DMS53 treated with DMSO at 0.1 percent for 48 hours (cell line): ENCODE measurements around the gene PHLDA2.

Source experiments
- DNase-seq: peaks from one replicate; lab custom pipeline; 2025; ENCODE audit not compliant: unreplicated experiment; lab: John Stamatoyannopoulos, UW

Gene PHLDA2, protein sequence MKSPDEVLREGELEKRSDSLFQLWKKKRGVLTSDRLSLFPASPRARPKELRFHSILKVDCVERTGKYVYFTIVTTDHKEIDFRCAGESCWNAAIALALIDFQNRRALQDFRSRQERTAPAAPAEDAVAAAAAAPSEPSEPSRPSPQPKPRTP

DNA sequence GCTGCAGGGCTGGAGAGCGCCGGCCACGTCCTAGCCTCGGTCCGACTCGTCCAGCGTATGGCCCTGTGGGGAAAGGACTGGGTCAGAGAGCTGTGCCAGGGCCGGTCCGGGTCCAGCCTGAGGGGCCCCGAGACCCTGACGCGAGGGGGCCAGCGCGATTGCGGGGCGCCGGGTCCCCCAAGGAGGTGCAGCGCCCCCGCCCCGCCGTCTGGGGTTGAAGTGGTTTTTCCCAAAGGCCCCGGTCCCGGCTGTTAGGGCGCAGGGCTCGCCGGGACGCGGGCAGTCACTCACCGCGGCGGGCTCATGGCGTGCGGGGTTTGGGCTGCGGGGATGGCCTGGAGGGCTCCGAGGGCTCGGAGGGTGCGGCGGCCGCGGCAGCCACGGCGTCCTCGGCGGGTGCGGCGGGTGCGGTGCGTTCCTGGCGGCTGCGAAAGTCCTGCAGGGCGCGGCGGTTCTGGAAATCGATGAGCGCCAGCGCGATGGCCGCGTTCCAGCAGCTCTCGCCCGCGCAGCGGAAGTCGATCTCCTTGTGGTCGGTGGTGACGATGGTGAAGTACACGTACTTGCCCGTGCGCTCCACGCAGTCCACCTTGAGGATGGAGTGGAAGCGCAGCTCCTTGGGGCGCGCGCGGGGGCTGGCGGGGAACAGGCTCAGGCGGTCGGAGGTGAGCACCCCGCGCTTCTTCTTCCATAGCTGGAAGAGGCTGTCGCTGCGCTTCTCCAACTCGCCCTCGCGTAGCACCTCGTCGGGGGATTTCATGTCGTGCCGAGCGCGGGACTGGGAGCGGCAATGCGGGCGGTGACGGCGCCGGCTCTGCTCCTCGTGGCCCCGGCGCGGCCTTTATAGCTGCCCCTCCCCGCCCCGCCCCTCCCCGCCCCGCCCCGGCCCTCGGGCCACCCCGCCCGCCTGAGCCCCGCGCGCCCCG lies at the start of gene PHLDA2:
Gene PHLDA2, minus strand, starts transcription at position 816 of the 926 bp plus-strand sequence. Its CDS starts 56 bp downstream, at position 760.
- peak; percentile 60 for DNase-seq

DNA sequence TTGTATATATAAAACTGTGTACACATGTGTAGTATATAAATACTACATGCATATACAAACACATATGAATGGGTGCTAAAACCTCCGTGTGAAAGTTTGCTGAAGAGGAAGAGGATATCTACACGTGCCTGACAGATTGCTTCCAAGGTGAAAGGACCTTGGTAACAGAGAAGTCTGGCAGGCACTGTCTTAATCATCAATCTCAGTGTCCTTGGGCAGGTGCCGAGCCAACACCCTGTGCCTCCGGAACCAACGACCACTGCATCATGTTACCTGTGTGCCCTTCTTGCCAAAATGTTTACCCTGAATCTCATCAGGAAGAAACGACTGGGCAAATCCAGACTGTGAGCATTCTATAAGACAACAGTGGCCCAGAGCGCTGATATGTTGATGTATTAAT lies 47.9 kb upstream of the PHLDA2 start:
- DNase-seq = no peak

DNA sequence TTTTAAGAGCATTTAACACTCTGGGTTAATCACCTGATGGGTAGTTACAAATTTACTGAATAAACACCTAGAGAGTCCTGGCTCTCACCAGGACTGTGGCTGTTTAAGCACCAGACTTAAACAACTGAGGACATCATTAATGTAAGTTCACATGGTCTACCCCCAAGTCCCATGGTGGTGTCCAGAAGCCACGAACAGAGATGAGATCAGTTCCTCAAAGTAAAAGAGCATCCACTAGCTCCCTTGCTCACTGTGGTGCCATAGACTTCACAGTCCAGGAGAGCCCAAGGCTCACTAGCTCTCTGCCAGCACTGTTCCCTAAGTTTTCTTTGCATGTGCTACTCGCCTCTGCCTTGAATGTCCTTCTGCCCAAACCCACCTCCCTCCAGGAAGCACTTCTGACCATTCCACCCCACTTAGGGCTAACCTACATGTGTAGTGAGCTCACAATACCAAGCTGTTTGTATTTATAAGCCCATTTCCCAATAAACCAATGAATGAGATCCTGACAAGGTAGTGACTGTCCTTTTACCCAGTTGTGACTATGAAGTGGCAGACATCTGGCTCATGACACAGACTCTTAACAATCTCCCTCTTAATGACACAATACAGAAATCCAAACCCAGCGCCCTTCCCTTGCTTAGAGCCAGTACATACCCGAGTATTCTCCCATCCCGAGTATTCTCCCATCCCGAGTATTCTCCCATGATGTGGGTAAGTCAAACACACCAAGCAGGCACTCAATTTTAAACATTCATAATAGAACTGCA lies 47.3 kb upstream of the PHLDA2 start:
- DNase-seq = no peak

DNA sequence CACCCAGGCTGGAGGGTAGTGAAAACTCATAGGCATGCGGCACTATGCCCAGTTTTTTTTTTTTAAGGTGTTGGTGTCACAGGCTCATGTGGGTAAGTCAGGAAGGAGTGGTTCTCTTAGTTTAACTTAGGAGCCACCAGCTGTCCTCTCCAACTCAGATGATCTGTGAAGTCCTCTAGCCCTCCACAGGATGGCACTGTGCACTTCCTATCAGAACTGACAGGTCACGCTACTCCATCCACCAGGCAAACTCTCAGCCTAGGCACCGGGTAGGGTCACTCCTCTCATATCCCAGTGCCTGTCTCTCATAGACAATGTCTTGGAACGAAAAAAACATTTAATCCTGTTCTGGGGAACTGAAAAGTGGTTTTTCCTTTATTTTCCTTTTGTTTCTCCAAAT lies 46.4 kb upstream of the PHLDA2 start:
- peak; percentile 10 for DNase-seq

DNA sequence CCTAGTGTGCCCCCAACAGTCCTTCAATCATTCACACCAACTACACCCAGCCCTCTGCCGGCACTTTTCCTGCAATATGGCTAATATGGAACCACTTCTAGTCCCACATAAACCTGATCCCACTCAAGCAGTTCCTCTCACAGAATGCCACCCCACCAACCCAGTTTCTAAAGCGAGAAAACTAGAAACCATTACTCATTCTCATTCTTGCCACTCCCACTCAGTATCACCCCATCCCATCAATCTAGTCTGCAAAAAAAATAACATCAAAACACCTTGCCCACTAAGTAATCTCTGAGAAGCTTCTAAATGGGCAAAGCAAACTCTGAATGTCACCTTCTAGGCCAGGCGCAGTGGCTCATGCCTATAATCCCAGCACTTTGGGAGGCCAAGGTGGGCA lies 45.1 kb upstream of the PHLDA2 start:
- no peak for DNase-seq

DNA sequence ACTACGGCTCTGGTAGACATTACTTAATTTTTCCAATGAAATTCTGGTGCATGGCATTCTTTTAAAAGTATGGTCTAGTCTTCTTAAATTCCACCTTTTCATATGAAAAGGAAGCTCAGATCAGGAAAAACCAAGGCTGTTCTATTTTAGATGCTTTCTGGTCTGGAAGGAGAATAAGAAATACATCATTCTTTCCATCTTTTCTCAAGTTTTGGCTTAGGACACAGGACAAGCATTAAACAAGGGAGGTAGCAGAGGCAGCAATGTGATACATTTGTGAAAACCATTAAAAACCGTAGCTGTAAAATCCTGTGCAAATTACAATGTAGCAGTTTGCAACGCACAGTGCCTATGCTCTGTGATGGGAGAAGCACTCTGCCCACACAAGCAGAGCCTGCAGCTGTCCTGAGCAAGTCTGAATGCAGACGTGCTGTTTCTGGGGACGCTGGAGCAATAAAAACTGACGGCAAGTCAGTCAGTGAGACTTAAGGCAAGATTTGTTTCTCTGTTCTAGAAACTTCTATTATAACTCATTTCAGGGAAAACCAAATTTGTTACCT lies 39.2 kb upstream of the PHLDA2 start:
- DNase-seq = no peak

DNA sequence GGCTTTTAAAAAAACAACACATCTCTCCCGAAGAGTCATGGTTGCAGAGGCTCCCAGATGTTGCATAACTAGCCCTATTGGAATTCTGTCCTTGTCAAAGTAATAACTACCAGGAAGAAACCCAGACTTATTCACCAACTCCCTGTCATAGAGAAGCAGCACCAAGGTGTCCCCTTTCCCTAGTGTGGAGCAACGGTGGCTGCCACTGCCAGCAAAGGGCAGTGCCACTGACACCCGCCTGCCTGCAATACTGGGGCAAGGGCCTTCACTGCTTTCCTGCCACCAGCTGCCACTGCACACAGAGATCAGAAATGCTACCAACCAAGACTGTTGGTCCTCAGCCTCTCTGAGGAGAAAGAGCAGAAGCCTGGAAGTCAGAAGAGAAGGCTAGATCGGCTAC lies 35.6 kb upstream of the PHLDA2 start:
- no peak for DNase-seq

DNA sequence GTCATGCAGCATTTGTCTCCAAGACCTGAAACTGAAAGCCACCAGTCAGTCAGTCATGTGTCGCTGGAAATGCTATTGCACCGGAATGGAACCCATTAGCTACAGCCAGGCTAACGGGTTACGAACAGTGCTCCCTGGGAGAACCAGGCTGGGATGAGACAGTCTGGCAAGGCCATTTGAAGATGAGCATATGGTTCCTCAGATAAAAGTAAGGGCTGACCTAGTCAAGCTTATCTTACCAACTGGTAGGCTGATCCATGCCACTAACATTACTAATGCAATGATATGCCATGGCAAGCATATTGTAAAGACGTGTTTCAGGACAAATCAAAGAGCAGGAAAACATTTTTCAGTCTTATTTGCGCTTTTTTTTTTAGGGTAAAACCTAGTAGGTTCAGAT lies 34.5 kb upstream of the PHLDA2 start:
- DNase-seq = no peak

DNA sequence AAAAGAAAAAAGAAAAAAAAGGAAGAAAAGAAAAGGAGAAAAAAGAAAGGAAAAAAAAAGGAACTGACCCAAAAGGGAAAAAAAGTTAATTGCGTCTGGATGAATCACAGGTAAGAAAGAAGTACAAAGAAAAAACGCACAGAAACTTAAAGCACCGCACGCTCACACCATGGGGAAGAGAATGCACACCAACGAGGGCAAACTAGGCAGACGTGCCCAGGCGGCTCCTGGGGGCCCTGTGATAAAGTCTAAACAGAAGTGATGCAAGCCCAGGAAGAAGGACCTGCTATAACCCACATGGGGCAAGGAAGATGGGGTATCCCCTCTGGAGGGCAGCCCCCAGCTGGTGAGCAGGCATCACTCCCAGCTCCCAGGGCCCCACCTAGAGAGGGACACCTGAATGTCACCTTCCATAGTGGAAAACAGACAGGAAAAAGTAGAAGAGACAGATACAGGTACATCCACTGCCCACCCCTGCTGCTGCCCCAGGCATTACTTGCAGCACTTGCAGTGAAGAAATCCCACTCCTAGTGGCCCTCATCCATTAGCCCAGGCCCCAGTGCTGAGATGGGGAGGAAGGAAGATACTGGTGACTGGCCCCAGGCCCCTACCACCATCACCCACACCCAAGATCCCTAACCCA lies 34.0 kb upstream of the PHLDA2 start:
- no peak for DNase-seq

DNA sequence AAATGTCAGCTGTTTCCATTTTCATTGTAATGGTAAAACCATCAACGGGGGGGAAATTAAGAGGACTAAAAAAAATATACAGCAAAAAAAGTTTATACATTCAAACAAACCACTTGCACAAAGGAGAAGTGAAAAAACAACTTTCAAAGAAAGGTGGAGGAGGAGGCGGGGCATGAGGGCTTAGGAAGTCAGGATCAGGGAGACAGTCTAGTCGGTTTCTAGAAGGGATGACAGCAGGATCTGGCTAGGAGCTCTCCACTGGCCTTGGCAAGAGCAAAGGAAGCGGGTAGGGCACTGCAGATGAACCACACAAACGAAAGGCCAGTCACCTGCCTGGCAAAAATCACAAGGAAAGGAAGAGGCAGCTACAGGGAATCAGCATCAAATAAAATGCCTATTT lies 31.9 kb upstream of the PHLDA2 start:
- no peak for DNase-seq

DNA sequence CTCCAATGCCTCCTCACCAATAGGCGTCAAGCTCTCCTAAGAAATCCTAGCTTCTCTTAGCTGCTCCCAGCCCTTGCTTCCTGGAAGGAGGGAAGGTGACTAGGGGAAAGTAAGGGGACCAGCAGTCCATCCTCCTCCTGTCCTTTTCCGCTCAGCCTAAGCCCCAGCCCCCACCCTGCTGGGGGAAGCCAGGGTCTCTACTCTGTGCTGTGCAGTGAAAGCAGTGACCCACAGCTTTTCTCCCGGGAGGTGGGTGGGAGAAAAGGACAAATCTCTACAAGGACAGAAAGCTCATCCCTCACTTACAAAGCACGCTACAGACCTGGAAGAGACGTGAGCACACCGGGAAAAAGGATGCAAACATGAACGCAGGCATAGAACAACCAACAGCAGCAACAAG lies 30.9 kb upstream of the PHLDA2 start:
- no peak for DNase-seq

DNA sequence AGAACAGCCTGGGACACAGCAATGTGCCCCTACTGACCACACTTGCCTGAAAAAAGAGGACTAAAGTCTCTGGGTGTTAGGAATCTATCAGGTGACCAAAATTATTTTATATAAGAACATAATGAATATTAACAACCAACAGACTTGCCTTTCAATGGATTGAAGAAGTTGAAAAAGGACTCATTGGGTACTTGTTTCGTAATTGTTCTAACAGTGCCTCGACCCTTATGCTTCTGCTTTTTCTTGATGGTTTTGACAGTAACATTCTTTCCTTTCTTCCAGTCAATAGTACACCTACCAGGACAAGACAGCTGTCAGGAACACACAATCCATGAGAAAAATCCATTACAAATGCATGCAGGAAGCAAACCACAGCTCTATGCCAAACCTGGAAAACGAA lies 29.0 kb upstream of the PHLDA2 start:
- no peak for DNase-seq

DNA sequence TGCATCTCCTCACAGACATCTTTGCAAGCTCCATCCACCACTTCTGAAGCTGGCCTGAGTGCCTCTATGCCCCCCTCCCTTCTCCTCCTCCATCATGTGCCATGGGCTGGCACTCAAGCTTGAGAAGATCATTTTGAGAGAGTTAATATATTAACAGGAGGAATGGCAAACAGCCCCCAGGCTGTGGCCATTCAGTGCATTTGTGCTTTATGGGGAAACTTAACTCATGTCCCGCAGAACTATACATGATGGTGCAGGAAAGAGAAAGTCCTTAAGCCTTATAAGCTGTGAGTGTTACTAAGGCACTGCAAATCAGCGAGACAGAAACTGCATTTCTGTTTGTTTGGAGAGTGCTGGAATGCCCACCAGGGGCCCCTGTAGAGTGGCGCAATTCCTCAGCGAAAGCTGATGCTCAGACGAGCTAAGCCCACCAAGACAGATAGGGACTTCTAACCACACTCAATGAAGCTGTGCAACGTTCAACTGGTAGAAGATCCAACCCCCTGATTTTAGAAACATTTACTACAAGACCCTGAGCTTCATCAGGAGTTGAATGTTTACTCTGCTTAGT lies 26.8 kb upstream of the PHLDA2 start:
- DNase-seq = no peak

DNA sequence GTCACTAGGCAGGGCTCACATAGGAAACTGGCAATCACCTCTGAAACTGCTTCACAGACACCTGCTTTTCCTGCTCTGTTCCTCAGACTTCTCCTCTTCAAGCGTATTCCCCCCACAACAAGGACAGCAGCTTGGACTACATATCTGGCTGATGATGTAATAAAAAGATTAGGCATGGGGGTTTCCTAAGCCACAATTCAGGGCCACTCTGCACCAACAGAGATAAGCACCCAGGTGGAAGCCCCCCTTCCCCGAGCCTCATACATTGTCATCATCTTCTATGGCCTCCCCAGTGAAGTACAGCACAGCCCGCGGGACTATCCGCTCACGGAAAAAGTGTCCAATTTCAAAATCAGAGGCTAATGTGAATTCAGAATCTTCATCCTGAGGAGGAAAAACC lies 25.0 kb upstream of the PHLDA2 start:
- no peak for DNase-seq

DNA sequence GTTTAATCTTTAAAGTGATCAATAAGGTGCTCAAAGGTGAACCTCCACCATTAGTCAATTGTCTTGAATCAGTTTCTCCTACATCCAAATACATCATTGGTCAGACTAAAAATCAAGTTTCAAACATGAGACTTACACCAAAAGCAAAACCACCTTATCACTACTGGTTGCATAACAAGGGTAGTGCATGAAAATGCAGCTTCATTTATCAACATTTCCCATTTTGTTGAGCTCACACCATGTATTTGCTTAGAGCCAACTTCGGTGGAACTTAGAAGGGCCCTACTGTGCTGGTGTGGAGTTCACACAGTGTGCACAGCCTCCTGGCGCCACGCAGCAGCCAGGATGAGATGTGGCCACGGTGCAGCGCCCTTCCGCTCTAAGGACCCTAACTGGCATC lies 23.1 kb upstream of the PHLDA2 start:
- no peak for DNase-seq

DNA sequence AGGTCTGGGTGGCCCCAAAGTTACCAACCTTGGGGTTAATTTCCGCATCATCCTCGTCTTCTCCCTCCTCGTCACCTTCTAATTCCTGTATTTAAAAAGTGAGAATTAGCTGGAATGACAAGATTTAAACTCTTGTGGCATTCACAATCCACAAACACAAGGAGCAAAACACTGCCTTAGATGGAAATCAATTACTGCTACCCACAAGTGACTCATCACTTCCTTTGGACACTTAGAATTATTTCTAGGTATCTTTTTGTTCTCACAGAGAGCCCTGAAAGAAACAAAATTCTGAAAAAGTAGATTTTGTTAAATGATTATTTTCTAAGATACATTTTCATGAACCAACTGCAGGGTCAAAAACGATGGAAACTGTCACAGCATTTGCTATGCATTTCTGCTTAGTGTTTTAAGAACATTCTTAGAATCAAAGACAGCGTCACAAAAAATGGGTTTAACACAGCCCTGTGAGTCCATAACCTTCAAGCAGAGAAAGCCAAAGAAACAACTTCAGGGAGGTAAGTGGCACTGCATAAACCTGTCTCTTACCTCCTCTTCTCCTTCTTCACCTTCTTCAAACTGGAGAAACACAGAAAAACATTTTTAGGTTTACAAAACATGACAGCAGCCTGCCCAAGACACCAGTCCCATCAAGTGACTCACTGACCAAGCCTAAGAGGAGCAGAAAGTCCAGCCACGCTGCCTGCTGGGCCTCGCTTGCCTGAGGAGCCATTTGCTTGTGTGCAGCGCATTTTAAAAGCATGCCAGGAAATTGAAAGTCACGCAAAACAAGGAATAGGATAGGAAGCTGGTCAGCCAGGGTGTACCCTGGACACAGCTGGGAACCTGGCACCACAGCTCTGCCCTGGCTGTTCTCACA lies 22.3 kb upstream of the PHLDA2 start:
- no peak for DNase-seq

DNA sequence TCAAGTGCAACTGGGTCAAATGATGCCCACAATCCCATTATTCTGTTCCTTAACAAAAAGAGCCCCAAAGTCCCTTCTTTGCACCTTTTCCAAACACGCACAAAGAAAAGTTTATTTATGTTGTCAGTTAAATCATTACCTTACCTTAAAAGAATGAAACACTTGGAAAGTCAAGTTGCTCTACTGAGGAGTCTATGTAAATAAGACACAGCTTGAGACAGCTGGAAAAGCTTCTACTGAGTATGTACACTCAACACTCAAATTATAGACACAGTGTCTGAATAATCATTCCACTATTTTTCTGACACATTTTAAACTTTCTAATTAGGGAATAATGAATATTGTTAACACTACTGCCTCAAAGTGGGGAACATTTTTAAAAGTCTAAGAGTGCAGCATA lies 21.6 kb upstream of the PHLDA2 start:
- no peak for DNase-seq

DNA sequence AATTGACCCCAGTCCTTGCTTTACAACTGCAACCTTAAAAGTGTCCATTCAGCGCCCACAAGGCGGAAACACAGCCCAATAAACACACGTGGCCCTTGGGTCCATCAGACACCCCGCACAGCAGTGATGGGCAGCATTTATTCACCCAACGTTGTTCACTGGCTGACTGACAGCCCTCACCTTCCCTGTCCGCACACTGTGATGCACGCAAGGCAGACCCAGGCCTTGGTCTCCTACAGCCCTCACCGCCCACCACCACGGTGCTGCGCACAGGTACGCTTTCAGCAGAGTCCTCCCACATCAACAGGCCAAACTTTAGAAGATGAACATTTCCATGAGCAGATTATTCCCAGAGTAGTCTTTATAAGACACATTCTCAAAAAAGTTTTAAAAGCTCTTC lies 20.7 kb upstream of the PHLDA2 start:
- no peak for DNase-seq

DNA sequence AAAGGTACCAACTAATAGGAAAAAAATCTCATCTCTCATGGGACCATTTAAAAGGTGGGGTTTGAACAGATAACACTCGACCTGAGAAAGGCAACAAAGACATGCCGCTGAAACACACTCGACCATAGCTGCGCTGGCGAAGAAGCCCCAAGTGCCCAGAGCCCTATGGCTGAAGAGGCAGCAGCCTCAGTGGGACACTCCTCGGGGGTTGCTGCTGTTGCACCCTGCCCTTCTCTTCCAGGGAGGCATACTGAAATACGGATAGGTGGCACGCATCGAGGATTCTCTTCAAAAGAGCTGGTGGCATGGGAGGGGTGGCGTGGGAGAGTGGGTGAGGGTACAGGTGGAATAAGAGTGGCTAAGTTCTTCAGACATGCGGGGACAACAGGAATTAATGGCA lies 18.5 kb upstream of the PHLDA2 start:
- DNase-seq = no peak

DNA sequence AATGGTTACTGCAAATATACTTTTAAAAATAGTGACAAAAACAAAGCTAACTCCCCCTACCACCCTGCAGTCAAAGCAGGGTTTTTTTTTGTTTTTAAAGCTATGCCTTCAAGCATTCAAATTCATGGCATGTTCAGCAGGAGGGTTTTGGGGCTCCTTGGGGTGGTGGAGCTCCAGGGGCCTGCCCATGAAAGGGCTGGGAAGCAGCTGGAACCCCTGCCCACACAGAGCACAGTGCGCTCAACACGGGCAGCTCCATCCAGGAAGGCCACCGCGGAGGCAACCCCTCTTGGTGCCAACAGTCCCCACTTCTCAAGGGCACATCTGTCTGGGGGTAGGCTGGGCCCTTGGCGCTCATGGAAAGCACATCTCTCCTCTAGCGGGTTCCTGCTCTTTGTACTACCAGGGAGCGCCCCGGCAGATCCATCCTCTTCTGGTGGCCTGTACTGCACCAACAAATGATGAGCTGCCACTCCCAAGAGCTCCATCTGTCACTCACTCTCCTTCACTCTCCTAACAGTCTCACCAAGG lies 16.6 kb upstream of the PHLDA2 start:
- no peak for DNase-seq
